Esophagus squamous epithelium (tissue), 4 donors: ENCODE measurements around the gene UVRAG.

Experiments used
- POLR2A ChIP-seq, 4 donors: fragments of 450-650 bp; IDR thresholded peaks; one replicate each; pipeline ENCODE4 v1.6.1; 2017; ENCODE audit warnings: antibody characterized with exemption in 4 of 4, mild to moderate bottlenecking in 4 of 4, moderate library complexity in 3 of 4
- TF ChIP-seq, protein P1 (sequence below), 6 experiments: fragments of 450-650 bp in 4 of 6; fragments of 200-600 bp in 2 of 6; sonication (generic) in 2 of 6; IDR thresholded peaks; one replicate each; pipeline ENCODE4 v1.5.1; 2016 to 2019; ENCODE audit warnings: antibody characterized with exemption in 6 of 6, mild to moderate bottlenecking in 4 of 6, moderate library complexity in 4 of 6

- TF ChIP-seq, protein P1, sequence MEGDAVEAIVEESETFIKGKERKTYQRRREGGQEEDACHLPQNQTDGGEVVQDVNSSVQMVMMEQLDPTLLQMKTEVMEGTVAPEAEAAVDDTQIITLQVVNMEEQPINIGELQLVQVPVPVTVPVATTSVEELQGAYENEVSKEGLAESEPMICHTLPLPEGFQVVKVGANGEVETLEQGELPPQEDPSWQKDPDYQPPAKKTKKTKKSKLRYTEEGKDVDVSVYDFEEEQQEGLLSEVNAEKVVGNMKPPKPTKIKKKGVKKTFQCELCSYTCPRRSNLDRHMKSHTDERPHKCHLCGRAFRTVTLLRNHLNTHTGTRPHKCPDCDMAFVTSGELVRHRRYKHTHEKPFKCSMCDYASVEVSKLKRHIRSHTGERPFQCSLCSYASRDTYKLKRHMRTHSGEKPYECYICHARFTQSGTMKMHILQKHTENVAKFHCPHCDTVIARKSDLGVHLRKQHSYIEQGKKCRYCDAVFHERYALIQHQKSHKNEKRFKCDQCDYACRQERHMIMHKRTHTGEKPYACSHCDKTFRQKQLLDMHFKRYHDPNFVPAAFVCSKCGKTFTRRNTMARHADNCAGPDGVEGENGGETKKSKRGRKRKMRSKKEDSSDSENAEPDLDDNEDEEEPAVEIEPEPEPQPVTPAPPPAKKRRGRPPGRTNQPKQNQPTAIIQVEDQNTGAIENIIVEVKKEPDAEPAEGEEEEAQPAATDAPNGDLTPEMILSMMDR (IDR thresholded peaks at IDR 0.05) = no peak
- TF ChIP-seq POLR2A (IDR thresholded peaks at IDR 0.05) = no peak
These were observed 25.5 kb downstream of the UVRAG start for GRCh38 chr11:75840522-75840921.
